COLO668 (cell line): ENCODE results near the gene RGS11.

Experiments used
- DNase-seq: peaks from one replicate; lab custom pipeline; 2025; ENCODE audit not compliant: unreplicated experiment; lab: John Stamatoyannopoulos, UW

RGS11 gene

DNA sequence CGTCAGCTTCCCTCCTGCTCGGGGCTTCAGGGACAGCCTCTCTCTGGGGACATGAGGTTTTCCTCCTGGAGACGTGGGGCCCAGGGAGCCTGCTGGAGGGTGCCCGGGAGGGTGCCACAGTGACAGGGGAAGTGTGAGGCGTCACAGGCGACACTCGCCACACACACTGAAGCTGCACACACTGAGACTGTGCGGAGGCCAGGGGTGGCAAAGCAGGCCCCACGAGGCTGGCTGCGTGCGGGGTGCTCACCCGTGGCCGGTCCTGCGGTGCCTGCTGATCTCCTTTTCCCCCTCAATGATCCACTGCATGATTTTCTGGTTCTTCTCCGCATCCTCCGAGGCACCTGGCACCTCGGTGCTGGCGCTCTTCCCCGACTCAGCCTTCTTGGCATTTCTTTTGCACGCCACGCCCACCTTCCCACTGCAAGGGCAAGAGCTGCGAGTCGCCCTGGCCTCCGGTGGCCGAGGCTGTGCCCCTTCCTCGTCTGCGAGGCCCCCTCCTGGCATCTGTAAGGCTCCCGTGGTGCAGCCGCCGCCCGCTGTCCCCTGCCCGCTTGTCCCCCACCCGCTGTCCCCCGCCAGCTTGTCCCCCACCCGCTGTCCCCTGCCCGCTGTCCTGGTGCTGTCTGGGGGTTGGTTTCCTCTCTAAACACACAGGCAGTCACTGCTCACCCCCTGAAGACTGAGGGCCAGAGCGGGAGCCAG is 21.2 kb upstream of the RGS11 start:
- DNase-seq: no peak

- no peak for DNase-seq
Measured at GRCh38 chr16:296276-296675, 20.5 kb upstream of the RGS11 start.

GRCh38 chr16:293043-293775 is 17.5 kb upstream of the RGS11 start:
- no peak for DNase-seq

DNA sequence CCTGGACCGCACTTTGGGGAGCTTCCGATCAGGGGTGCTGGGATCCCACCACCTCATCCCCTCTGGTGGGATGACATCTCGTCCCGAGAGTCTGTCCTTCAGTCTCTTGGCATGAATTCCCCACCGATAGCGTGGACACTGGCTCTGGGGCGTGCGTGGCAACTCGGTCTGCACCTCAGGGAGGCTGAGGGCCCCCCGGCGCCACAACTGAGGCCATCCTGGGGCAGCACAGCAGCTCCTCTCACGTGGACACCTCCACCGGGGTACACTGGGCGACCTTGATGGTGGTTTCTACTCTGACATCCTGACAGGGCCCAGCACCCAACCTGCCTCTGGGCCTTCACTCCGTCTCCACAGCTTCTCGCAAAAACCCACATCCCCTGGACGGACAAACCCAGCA is 15.8 kb upstream of the RGS11 start:
- DNase-seq: no peak

GRCh38 chr16:290681-291405 is 15.1 kb upstream of the RGS11 start:
- DNase-seq: no peak

DNA sequence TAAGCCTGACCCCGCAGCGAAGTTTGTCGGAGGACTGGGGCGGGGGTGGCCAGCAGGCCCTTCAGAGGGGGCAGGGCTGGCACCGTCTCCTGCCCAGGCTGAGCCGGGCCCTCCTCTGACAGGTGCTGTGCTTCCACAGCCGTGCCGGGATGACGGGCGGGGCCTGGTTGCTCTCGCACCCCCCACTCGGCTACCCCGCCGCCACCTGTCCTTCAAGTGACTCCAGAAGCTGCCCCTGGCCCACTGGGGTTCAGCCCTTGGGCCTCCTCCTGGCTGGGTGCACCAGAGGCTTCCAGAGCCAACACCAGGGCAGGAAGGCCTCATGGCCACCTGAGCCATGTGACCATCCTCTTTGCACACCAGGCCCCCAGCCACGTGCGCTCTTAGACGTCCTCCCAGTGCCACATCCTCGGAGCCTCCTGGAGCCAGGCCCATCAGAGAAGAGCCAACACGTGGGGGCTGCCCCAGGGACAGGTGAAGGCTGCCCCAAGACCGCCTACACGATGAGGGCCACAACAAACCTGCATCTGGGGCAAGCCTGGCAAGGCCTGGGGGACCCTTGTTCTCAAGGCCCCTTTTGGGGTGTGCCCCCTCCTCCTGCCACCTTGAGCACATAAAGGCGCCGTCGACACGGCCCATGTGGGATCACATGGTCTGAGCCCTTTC is 14.4 kb upstream of the RGS11 start:
- DNase-seq: no peak

- DNase-seq: no peak
Measured at GRCh38 chr16:289395-289997, 13.8 kb upstream of the RGS11 start.

GRCh38 chr16:287981-288920 is 12.5 kb upstream of the RGS11 start:
- DNase-seq: no peak

DNA sequence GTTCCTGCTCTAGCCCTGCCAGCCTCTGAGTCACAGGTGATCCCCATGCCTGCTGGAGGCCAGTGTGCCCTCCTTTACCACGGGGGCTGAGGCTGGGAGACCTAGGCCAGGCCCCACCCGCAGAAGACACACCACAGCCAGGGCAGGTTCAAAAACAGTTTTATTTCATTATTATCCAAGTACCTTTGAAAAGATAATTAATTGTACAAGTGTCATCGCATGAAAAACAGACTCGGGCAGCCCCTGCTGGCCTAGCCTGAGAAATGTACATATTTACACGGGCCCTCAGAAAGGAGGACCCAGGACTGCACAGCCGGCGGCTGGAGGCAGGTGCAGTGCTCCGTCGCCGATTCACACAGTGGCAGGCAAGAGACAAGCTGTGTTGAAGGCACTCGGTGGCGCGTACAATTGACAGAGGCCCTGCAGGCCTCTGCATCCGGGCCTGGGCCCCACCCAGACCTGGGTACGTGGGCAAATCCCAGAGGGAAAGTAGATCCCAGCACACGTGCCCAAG is 11.6 kb upstream of the RGS11 start:
- DNase-seq: peak; percentile 85

DNA sequence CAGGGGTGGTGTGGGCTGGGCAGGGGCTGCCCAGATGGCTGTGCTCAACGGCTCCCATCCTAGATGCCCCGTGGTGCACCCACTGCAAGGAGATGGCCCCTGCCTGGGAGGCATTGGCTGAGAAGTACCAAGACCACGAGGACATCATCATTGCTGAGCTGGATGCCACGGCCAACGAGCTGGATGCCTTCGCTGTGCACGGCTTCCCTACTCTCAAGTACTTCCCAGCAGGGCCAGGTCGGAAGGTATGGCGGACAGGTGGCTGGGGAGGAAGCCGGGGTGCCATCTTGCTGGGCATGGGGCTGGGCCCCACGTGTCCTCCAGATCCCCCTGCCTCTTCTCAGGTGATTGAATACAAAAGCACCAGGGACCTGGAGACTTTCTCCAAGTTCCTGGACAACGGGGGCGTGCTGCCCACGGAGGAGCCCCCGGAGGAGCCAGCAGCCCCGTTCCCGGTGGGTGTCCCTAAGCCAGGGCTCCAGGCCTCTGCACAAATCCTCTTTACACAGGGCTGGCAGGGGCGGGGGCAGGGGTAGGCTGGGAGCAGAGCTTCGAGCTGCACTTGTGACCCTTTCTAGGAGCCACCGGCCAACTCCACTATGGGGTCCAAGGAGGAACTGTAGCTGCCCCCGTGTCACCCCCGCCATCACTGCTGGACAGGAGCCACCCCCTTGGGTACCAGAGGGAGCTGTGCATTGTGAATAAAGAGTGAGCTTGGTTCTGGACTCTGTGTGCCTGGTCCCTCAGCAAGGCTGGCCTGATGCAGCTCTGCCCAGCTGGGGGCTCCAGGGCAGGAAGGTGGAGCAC is 10.9 kb upstream of the RGS11 start:
- DNase-seq: no peak

DNA sequence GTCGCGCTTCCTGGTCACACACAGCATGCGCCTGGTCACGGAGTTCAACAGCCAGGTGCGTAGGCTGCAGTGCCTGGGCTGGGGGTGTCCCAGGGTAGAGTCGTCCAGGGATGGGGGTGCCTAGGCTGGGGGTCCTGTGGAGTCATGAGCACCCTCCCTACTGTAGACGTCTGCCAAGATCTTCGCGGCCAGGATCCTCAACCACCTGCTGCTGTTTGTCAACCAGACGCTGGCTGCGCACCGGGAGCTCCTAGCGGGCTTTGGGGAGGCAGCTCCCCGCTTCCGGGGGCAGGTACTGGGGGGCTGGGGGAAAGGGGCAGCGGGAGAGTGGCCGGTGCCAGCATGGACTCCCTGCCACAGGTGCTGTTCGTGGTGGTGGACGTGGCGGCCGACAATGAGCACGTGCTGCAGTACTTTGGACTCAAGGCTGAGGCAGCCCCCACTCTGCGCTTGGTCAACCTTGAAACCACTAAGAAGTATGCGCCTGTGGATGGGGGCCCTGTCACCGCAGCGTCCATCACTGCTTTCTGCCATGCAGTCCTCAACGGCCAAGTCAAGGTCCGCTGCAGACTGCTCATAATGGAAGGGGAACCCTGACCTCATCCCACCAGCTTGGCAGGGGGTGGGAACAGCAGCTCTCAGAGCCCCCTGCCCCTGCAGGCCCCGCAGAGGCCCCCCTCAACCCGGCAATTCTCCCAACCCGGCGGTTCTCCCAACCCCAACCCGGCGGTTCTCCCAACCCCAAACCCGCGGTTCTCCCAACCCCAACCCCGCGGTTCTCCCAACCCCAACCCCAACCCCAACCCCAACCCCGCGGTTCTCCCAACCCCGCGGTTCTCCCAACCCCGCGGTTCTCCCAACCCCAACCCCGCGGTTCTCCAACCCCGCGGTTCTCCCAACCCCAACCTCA is 9.7 kb upstream of the RGS11 start:
- DNase-seq: no peak

DNA sequence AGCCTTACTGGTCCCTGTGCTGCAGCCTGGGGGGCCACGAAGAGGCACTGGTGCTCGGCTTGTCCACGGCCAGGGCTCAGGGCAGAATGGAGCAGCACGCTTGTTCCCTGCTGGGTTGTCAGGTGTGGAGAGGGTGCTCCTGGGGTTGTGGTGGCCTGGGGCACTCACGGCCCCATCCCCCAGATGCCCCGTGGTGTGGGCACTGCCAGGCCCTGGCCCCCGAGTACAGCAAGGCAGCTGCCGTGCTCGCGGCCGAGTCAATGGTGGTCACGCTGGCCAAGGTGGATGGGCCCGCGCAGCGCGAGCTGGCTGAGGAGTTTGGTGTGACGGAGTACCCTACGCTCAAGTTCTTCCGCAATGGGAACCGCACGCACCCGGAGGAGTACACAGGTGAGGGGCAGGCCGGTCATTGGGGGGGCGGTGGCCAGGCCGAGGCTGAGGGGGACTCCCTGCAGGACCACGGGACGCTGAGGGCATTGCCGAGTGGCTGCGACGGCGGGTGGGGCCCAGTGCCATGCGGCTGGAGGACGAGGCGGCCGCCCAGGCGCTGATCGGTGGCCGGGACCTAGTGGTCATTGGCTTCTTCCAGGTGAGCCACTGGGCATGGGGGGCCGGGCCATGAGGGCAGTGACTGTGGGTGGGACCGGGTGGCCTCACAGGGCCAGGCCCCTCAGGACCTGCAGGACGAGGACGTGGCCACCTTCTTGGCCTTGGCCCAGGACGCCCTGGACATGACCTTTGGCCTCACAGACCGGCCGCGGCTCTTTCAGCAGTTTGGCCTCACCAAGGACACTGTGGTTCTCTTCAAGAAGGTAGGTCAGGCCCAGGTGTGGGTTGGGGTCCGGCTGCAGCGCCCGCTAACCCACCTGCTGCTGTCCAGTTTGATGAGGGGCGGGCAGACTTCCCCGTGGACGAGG is 8.7 kb upstream of the RGS11 start:
- no peak for DNase-seq

- no peak for DNase-seq
Measured at GRCh38 chr16:283033-283805, 7.5 kb upstream of the RGS11 start, which contains the start of gene PDIA2. PDIA2 (plus strand) TSS chr16:283164; CDS start chr16:283170, 6 bp downstream.

- DNase-seq: no peak
Measured at GRCh38 chr16:282491-282890, 6.7 kb upstream of the RGS11 start.

DNA sequence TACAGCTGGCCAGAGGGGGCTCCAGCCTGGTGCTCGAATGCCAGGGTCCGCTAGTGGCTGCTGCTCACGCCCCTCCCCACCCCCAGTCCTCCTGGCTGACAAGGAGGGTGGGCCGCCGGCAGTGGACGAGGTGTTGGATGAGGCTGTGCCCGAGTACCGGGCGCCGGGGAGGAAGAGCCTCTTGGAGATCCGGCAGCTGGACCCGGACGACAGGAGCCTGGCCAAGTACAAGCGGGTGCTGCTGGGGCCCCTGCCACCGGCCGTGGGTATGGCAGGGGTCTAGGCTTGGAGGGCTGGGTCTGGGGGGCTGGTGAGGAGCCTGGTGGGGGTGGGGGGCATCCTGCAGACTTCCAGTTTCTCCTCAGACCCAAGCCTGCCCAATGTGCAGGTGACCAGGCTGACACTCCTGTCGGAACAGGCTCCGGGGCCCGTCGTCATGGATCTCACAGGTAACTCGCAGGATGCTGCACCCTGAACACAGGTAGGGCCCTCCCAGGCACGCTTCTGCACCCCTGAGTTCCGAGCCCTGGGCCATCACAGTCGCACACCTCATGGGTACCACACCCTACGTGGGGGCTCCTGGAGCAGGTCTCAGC is 6.0 kb upstream of the RGS11 start:
- DNase-seq: peak; percentile 18
